Activated naive CD4-positive, alpha-beta T cell treated with Interleukin-2 at 50 U/mL for 16 hours (primary cell): ENCODE results near the gene AHNAK.
A peak's percentile ranks its signal among the peaks of the same experiment; 100 is the strongest.
"Not testable (repeated sequence)": the region's sequence is repeated elsewhere in the genome, so short reads cannot be mapped to it uniquely, and the experiment has no call there.

Source experiments
- DNase-seq: peaks from one replicate; pipeline ENCODE4 v3.0.0-alpha.2; 2020

Gene AHNAK

DNA sequence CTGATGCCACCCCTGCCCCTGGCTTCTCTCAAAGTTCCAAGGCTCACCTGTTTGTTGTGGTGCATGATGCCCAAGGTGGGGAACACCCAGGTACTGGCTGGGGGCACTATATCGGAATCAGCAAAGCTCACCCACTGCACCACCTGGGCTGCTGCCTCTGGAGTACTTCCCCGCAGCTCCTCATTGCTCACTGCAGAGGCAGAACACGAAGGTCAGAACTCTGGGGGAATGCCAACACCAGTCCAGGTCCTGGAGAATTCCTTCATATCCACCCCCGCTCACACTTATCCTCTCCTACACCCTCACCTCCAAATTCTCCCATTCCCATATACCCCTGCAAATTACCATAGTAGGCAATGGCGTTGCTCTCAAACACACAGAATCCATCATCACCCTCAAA is 24.9 kb upstream of the AHNAK start:
- DNase-seq: not testable (repeated sequence)

DNA sequence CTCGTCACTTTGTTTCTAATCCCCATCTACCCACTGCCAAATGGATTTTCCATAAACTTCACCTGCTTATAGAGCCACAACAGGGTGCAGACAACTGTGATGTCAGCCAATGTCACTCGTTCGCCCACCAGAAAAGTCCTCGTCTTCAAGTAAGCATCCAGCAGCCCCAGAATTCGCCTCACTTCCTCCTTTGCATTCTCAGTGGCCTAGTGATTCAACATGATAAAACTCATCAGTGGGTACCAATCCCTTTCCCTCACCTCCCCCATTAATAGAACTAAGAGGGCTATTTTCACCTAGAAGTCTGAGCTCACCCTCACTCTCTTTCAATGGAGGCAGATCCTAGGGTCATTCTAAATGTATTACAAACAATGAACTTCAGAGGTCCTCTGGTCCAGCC is 24.3 kb upstream of the AHNAK start:
- DNase-seq: not testable (repeated sequence)

DNA sequence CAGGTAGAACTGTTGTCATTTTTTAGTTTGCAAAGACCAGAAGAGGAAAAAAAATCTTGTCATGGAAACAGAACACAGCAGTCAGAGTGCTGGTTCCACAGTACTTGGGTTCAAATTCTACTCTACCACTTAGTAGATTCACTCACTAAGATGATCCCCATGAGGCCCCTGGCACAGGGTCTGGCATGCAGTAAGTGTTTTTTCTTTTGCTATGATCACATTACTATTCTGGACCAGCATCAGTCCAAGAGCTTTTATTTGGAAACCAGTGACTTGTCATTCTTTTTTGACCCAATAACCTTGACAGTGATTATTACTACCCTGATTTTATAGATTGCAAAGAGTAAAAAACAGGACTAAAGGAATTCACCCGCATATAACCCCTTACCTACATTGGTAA is 23.0 kb upstream of the AHNAK start:
- no peak for DNase-seq

DNA sequence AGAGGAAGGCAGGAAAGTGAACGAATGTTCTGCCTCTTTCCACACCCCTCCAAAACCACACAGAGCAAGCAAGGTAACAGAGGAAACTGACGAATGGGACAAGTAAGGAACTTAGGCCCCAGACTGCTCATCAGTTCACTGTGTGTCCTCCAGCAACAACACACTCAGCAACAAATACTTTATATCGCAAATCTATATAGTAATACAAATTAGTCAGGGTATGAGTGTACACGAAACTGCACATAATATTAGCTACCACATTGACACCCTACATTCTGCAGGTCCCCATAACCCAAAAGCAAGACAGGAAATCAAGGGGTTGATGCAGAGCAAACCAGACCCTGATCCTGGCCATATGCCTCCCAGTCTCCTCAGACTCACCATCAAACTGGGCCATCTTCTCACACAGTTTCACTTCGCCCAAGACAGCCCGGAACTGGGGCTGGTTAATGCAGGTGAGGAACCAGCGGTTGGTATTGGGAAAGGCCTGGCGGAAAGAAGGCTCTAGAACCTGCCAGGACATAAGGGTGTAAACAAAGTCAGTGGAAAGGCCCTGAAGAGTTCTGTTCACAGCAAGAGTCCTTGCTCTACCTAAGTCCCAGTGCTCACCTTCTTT is 20.5 kb upstream of the AHNAK start:
- DNase-seq: no peak

DNA sequence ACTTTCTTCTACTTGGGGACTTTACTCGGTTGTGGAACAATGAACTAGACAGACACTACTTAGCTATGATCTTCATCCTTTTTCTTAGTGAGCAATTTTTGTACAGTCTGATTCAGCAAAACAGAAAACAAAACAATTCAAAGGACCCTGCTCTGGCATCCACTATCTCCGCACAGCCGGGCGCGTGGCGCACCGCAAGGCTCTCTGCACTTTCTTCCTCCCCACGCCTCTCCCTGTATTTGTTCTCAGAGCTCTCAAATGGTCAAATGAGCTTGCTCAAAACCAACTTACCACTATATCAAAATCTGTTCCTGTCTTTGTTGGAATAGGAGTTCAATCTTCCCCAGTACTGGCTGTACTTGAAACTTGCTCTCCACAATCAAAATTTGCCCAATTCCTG is 19.6 kb upstream of the AHNAK start:
- no peak for DNase-seq

DNA sequence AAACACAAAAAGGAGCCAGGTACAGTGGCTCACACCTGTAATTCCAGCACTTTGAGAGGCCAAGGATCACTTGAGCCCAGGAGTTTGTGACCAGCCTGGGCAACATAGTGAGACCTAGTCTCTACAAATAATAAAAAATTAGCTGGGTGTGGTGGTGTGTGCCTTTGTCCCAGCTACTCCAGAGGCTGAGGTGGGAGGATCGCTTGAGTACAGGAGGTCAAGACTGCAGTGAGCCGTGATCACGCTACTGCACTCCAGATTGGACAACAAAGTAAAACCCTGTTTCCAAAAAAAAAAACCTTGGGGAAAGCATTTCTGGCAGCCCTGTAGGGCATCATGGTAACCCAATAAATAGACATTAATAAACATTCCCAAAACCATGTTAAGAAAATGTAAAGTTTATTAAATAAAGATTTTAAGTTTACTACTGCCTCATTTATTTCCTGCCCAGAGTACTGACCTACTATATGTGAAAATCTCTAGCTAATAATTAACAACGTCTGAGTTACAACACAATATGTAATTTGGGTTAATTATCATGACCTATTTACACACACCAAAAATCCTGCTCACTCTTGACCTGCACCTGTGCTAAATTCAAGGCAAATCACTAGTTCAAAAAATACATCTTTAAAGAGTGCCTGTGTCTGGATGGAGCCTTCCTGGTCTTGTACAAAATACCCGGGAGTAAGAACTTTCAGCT is 18.6 kb upstream of the AHNAK start:
- DNase-seq: no peak

DNA sequence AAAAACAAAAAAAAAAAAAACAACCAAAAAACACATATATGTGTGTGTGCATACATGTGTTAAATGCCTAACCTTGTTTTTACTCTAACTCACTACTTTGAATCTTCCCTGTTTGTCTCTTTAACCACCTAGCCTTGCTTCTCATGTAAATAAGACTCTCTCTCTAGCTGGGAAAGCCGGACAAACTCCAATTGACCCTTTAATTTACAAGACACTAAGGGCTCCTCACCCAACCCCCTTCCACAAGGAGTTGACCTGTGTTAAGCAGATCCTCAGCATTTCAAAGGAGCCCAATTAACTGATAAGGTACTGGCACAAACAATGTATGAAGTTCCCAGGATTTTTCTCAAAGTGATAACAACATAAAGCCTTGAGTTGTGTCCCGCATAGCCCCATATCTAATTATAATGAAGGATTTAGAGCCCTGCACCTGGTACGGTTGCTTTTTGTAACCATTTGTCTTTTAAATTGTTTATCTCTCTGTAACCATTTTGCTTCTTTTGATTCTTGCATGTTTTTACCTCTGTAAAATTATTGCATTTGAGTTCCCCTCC is 15.1 kb upstream of the AHNAK start:
- DNase-seq: not testable (repeated sequence)

DNA sequence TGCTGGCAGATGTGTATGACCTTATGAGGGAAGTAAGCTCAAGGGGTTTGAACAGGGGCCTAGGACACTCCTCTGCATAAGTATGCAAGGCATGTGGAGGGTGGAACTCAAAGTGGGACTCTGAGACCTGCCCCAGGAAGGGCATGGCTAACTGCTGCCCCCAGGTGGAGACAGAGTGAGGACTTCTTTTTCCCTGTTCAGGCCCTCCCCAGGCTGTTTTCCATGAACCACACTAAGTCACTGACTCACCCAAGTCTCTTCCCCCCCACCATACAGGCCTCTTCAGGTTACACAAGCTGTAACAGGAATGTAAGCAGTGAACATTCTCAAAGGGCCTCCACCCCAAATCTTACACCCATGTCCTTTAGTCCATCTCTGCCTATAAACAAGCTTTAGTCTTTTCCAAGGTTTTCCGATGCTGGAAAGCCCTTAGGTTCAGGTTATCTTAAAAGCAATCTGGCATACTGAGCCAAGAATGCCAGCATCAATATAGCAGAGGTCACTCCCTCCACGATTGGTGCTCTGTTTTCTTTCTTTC is 14.0 kb upstream of the AHNAK start:
- peak; percentile 81 for DNase-seq

DNA sequence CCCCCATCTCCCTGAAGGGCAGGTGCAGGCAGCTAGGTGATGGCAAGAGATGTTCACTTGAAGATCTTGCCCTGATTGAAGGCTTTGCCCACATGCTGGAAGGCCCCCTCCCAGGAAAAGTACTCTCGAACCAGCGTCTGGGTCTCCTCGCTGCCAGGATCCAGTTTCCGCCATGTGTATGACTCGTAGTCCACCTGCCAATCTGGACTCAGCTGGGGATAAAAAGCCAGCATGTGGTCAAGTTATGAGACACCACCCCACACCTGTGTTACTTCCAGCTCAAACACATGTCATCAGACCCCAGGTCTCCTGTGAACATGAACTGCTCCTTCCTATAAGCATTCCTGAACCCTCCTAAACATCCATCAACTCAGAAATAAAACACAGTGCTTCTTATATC is 13.0 kb upstream of the AHNAK start:
- DNase-seq: not testable (repeated sequence)

DNA sequence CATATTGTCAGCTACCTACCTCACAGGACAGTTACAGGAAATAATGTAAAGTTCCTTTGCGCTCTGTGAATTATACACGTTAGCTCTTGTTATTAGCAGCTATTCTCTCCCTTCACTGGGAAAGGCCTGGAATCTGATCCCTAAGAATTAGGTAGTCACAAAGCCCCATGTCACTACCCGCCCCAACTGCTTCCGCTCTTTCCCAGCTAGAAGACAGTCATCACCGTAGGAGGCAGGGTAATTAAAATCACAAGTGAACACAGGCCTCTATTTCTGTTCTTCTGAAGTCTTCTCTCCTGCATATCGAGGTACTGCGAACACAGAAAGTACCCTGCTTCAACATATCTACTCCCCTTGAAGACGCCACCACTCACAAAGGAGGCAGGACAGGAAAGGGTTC is 12.6 kb upstream of the AHNAK start:
- DNase-seq: no peak

DNA sequence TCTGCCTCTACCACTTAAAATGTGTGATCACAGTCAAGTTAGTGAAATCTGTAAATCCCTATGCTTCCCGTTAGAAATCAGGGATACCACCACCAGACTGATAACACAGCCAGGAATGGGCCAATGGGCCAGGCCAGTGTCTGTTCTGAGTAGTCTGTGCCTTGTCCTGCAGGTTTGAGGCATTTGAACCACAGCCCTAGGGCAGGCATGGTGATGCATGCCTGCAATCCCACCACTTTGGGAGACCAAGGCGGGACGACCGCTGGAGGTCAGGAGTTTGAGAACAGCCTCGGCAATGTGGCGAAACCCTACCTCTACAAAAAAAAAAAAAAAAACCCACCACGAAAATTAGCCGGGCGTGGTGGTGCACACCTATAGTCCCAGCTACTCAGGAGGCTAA is 12.1 kb upstream of the AHNAK start:
- DNase-seq: no peak

DNA sequence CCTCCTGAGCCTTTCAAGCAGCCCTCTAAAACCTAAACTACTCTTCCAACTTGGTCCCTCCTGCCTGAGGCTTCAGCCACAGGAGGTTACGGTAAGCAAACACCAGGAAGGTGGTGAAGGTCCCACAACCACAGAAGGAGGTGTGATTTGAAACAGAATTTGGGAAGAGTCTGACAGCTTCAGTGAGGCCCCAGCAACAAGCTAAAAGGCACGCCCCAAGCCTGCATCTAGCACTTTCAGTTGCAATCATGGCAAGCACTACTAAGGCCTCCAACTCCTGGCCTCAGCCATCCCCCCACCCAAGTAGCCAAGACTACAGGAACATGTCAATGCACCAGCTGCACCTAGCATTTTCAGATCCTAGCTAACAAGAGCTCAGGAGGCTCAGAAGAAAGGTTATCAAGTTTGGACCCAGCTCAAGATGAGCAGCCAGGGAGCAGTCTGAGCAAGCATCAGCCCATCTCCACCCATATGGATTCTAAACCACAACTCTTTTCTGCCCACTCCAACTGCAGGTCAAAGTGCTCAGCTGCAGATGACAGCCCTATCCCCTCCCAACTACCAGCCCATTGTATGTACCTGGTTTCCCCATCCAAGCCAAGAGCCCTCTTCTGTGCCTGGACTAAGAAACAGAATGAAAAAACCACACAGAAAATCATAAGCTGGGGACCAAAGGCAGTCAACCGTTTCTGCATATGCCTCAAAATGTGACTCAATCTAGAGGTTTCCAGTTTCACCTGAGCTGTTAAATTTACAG is 10.4 kb upstream of the AHNAK start:
- peak; percentile 49 for DNase-seq

DNA sequence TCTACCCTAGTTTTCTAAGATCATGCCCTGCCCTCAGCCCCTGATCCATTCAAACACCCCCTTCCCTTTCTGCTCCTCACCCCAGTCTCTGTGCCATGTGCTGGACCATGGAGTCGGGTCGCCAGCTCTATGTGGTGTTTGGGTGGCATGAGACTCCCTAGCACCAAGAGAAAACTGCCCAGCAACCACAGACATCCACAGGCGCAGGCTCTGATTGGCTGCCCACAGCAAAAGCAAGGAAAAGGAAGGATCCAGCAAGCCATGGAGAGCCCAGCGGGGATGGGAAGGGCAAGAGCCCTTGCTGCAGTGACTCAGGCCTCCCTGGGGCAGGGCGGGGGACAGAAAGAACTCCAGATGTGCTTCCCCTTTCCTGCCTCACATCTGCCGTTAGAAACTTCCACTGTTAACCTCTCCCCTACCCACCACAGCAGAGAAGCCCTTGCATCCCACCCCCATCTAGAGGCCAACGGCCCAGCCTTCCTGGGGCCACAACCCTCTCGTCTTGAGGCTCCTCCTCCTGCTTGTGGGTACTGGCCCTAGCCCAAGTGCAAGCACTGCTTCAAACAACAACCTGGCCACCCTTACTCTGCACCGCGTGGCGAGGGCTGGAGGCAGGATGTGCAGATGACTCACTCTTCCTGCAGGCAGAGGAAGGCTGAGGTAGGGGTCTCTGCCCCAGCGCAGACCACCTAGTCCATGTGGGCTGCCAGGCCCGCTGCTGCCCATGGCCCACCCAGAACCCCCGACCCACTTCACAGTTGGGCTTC is 9.7 kb upstream of the AHNAK start:
- DNase-seq: peak; percentile 76

DNA sequence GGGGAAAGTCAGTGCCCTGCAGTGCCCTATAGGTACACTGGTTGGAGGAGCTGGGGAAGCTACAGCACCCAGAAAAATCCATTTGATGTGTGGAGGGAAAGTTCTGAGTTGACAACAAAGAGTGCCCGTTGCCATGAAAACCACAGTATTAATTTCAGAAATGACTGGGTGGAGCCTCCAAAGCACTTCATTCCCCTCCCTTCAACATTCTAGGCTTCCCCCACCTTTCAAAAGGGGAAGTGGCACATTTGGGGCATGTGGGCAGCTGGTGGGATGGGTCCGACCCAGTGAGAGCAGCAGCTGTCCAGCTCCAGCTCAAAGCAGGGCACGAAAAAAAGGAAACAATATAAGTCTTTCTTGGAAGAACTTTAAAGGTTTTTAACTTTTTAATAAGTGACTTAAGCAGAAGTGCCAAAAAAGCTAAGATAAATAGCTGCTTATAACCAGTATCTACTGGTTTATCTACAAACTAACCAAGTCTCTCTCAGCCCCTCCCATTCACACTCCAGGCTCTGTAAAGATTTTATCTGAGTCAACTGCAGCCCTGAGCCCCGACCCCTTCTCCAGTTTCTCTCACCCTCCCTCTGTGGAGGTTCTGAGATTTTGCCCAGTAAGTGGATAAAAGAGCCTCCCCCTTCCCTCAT is 9.0 kb upstream of the AHNAK start:
- DNase-seq: peak; percentile 62

DNA sequence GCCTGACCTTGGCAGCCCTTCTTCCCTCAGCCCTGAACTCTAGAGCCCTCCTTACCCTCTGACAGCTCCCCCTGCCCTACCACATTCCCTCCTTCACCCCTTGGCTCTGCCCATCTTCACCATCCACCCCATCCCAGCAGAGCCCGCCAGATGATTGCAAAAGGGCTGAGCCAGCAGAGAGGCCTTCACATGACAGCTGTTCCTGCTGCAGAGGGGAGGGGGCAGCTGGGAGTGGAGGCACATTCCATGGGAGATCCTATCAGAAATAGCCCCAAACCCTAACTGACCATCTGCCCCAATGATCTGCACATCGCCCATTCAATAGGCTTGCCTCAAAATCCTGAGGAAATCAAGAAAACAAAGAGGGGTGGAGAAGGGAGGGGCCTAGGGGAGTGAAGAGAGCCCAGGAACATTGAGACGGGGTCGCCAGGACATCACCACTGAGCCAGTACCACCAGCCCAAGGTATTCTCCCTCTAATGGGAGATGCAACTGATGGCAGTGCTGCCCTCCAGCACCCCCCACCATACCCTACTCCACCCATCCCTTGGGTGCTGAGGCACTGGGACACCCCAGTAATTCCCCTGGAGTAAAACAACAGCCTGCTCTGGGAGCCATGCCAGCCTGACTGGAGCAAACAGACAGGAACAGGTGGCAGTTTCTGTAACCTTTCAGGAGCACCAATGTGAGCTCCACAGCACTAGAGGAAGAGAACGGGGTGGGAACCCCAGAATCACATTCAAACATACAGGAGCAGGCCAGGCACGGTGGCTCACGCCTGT is 8.0 kb upstream of the AHNAK start:
- DNase-seq: no peak

DNA sequence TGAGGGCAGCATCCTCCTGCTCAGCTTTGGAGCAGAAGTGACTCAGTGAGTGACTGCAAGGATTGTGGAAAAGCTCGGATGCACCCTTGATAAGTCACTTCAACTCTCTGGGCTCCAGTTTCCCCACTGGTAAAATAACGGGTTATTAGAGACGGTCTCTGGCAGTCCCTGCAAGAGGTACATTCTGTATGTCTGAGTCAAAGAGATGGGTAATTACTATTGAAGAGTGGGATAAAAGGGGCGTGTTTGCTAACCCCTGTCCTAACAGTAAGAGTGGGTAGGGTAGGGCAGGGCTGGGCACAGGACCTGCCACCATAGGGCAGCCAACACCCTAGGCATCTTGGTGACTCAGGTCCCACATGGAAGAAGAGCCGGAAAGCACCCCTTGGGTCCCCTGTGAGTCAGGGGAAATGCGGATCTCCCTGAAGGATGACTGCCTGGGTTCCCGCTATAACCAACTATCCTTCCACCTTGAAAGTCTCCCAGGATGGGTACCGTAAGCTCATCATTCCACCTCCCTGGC is 7.3 kb upstream of the AHNAK start:
- no peak for DNase-seq

DNA sequence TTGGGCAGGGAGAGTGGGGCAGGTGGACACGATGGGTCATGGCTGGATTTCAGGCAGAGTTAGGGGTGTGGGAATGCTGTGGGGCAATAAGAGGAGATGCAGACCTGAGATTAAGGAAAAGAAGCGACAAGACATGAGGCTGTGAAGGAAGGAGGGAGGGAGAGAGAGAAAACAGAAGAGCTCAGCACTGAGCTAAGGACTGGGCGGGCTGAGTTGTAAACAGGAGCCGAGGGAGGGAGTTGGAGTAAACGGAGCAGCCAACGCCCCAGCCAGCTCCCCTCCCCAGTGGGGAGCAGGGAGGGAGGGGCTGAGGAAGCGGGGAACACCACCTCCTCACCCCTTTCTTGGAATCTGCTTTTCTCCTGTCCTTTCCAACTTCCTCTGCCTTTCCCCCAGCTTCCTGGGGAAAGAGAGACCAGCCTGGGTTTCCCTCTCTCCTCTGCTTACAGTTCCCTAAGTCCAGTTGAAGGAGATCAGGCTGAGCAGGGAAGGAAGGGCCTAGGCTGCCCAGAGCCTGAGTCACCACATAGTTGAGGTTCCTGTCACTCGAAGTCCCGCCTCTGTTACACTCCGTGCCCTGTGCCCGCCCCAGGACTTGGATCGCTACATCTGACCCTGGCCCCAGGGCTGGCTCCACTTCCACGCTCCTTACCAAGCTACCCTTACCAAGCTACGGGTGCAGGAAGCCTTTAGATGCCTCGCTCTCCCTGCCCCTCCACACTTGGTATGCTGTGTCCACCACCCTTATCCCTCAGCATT is 6.7 kb upstream of the AHNAK start:
- DNase-seq: peak; percentile 53

DNA sequence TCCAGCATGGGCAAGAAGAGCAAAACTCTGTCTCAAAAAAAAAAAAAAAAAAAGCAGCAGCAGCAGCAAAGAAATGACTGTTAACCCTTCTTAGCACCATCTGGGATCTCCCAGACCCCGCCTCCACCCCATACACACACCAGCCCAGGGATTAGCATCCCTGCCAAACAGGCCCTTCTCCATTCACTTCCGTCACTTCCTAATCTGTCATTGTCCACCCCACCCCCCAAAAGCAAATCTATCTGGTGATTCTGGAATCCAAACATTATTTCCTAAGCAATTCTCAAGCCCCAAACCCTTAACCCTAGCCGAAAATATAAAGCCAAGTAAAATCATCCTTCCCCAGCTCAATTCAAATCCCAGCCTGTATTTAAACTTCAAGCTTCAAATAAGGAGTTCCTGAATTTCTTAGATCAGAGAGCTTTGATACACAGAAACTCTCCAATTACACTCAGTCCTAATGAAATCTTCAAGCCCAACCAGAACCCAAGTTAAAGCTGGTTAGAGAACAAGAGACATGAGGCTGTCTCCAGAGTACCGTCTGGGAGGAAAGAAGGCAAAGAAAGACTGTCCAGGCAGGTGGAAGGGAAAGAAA is 6.0 kb upstream of the AHNAK start:
- DNase-seq: no peak

DNA sequence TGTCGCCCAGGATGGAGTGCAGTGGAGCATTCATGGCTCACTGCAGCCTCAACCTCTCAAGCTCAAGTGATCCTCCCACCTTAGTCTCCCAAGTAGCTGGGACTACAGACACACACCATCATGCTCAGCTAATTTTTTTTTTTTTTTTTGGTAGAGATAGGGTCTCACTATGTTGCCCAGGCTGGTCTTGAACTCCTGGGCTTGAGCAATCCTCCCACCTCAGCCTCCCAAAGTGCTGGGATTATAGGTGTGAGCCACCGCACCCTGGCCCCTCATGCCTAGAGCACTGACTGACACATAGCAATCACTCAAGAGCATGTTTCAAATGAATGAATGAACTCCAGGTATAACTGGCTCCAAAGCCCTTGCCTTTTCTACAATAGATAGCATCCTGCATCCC is 3.9 kb upstream of the AHNAK start:
- not testable (repeated sequence) for DNase-seq
